Measurements from ENCODE around the gene KRT28.
"Not testable (repeated sequence)": the region's sequence is repeated elsewhere in the genome, so short reads cannot be mapped to it uniquely, and the experiment has no call there.

The KRT28 gene

DNA sequence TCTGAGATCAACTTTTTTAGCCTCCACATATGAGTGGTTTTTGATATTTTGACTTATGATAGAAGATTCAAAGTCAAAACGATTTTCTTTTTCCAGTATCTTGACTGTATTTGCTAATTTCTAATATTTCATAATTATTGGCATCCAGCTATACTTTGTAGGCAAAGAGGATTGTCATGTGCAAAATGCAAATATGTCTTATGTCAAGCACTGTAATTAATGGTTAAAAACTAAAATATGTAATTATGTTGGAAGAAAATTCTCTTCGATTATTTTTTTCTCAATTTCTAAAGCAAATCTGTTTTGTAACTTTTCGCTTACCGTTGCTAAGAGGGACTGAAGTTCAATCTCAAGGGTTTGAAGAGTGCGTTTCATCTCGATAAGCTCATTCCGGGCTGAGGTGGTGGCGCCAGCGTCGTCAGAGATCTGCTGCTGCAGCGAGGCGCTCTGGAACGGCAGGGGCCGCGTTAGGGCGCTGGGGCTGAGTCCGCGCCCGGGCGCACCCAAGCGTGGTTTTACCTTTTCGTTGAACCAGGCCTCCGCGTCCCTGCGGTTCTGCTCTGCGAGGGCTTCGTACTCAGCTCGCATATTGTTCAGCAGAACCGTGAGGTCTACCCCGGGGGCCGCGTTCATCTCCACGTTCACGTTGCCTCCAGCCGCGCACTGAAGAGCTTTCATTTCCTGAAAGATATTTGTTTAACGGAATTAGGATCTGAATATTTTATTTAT is 20.4 kb downstream of the KRT28 start:
- no peak for DNase-seq (ENCODE audit: low spot score)

DNA sequence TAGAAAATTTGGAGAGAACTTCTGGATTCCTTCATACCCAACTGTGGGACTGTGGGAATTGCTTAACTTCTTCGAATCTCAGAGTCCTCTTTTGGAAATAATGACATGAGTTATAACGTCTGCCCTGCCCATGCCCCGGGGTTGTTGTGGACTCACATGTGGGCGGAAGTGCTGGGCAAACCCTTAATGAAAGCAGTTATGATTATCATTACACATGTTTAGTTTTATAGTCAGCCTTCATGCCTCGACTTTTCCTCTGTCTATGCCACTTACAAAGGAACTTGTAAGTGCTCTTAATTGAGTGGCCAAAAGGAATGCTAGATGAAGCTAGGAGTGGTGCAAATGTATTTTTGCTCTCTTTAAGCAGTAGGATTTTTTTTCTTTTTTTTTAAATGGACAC is 21.3 kb downstream of the KRT28 start:
- DNase-seq (ENCODE audit: low spot score) = no peak

DNA sequence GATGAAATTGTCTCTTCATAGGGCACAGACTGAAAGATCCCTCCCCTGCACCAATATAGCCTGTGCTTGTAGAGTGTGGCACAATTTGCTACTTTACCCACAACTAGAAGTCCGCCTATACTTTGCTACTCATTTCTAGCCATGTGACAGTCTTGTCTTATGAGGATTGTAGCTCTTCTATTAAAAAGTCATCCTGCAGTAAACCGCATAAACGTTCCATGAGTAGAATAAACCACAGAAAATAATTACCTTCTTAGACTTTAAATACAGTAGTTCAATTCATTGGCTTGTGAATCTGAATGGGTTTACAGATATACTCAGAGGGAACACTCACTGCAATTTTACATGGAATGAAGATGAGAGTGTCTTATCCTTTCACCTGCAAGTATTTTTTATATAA is 21.8 kb downstream of the KRT28 start:
- DNase-seq (ENCODE audit: low spot score) = no peak

DNA sequence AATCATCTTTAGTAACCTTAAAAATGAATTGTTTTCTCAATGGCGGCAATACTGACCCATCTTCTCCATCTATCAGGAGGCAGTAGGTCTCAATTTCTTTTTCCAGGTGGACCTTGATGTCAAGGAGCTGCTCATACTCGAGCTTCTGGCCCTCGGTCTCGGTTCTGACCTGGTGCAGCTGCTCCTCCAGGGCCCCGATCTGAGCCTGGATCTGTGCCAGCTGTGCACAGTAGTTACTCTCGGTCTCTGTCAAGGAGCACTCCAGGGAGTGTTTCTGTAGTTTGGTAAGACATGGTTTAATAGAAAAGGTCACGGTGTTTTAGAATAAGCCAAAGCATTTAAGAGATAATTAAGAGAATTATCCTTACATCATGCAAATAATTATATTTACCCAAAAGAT is 22.3 kb downstream of the KRT28 start:
- no peak for DNase-seq (ENCODE audit: low spot score)

DNA sequence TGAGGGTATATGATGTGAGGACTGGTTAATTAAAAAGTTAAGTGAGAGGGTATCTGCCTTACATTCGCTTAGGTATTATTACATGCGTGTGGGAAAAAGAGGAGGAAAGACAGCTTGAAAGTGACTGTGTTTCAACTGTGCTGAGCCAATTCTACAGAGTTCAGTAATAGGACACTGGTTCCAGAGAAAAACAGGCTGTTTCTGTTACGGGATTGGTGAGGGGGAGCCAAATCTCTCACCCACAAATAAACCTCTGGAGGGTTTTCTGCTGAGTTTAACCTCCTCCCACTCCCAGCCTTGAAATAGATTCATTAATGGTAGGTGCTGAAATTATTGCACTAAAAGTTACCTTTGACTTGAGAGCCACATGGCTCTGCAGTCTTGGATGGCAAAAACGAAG is 23.8 kb downstream of the KRT28 start:
- no peak for DNase-seq (ENCODE audit: low spot score)

DNA sequence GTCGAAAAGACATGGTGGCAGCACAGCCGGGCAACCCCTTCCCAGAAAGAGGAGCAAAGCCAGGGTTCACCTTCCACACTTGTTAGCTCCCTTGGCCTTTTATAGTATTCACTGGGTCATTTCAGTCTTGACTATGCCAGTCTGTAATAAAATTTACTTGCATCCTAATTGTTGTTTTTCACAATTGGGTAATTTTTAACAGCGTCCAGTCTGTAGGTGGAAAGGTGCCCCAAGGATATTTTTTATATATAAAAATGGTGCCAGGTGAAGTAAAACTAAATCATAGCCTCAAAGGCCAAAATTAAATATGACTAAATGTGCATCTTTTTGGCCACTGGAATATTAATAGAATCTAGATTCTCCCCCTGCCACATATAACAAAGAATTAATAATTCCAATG is 27.7 kb downstream of the KRT28 start, which contains the start of gene KRT26:
Gene KRT26 (minus strand): TSS at position 101 of the 400 bp plus-strand sequence. CDS start 88 bp downstream, at position 13.
- DNase-seq (ENCODE audit: low spot score) = no peak

DNA sequence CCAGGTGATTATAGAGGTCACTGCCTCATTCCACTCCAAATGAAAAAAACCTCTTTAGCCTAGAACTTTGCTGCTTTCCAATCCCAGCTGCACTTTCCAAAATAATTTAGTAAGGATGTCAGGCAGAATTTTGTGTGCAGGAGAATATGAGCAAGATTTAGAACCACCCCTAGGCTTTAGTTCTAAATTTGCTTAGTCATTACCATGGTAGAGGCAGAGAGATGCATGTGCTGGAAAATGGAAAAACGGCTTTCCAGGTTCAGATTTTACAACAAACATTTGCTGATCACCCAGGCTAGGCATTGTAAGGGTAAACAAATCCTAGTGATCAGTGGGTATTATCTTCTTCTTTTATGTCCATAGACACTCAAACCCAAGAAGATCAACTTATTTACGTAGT is 34.1 kb downstream of the KRT28 start:
- no peak for DNase-seq (ENCODE audit: low spot score)

DNA sequence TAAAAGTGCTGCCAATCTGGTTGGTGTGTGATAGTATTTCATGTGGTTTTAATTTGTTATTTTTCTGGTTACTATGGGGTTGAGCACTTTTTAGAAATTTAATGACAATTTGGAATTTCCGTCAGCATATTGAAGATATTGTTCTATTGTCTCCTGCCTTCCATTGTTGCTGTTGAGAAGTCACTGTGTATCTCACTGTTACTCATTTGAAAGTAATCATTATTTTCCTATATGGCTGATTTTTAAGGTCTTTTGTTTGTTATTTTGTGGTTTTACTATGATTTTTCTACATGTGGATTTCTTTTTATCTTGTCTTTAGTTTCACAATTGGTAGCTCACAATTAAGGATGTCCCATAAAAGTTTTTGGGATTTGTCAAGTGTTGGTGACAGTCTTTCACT is 36.0 kb downstream of the KRT28 start:
- DNase-seq (ENCODE audit: low spot score) = no peak

DNA sequence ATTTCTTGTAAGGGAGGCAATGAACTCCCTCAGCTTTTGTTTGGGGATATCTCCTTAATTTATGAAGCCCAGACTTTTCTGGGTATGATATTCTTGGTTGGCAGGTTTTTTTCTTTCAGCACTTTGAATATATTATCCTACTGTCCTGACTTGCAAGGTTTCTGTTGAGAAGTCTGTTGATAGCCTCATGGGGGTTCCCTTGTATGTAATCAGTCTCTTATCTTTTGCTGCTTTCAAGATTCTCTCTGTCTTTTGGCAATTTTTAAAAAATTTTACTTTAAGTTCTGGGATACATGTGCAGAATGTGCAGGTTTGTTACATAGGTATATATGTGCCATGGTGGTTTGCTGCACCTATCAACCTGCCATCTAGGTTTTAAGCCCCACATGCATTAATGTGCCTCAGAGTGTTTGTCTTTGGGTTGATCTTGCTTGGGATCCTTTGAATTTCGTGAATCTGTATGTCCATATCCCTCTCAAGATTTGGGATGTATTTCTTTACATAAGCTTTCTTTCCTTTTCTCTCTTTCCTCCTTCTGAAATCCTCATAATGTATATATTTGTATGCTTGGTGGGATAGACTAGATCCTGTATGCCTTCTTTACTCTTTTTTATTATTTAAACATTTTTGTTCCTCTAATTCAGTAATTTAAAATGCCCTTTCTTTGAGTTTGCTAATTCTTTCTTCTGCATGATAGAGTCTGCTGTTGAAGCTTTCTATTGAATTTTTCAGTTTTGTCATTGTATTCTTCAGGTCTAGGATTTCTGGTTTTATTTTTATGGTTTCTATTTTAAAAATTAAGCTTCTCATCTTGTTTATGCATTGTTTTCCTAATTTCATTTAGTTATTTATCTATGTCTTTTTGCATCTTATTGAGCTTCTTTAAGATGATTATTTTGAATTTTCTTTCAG is 39.4 kb downstream of the KRT28 start:
- DNase-seq (ENCODE audit: low spot score) = no peak

DNA sequence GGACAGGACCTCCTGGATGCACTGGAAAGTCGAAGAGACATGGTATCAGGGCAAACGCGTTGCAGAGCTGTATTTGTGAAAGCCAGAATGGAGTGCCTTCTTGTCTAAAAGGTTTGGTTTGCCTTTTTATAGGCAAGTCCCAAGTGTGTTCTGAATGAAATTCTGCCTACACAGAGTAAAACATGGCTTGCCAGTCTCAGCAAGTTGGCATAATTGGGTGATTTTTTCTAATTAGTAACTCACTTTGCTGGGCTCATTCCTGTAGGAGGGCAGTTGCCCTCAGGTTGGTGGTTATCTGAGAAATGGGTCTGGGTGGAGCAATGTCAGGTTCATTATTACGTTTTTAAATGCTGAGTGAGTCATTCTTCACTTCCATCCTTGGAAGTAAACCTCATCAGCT is 44.5 kb downstream of the KRT28 start, which contains the start of gene KRT25:
Gene KRT25 (minus strand): TSS at position 101 of the 400 bp plus-strand sequence. CDS start 60 bp downstream, at position 41.
- DNase-seq (ENCODE audit: low spot score) = no peak

DNA sequence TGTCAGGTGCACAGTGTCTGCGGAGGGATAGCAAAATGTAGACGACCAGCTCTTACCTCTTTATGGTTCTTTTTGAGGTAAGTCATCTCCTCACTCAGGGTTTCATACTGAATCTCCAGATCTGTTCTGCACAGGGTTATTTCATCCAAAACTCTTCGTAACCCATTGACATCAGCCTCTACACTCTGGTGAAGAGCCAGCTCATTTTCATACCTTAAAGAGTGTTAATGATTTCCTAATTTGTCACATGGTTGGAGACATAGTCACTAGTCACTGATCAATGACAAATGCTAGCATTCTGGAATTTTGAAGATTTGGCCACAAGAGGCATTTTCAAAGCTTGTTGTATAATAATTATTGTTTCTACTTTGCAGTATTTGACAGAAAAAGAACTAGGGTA is 46.0 kb downstream of the KRT28 start:
- DNase-seq (ENCODE audit: low spot score) = no peak

DNA sequence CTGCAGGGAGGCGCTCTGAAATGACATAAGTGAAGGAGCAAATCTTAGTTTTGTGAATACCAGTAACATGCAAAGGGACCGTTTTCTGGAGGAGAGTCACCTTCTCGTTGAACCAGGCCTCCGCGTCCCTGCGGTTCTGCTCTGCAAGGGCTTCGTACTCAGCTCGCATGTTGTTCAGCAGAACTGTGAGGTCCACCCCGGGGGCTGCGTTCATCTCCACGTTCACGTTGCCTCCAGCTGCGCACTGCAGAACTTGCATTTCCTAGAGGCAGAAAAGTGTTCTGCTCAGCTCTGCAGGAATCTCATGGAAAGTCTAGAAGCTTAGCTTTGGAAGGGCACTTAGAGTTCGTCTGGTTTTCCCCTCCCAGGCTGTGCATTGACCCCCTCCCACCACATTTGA is 48.7 kb downstream of the KRT28 start:
- DNase-seq (ENCODE audit: low spot score) = no peak

DNA sequence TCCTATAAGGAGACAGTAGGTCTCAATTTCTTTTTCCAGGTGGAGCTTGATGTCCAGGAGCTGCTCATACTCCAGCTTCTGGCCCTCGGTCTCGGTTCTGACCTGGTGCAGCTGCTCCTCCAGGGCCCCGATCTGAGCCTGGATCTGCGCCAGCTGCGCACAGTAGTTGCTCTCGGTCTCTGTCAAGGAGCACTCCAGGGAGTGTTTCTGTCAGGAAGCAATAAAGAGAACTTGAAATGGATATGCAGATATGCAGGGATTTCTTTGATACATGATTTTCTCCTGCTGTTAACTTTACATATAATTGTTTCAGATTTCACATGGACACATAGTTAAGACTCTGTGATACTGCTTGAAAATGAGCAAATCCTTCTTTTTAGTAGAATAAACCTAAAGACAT is 49.4 kb downstream of the KRT28 start:
- DNase-seq (ENCODE audit: low spot score) = no peak

DNA sequence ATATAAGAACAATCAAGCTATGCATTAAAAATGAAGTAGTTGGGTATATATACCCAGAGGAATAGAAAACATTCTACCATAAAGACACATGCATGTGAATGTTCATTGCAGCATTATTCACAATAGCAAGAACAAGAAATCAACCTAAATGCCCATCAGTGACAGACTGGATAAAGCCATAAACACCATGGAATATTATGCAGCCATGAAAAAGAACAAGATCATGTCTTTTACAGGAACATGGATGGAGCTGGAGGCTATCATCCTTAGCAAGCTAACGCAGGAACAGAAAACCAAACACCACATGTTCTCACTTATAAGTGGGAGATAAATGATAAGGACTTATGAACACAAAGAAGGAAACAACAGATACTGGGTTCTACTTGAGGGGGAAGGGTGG is 51.1 kb downstream of the KRT28 start:
- not testable (repeated sequence) for DNase-seq (ENCODE audit: low spot score)
